GM12873 (cell line): ENCODE measurements around the gene CFAP161.

ENCODE experiments used
- CTCF ChIP-seq: IDR thresholded peaks from 2 replicates; pipeline ENCODE4 v1.5.1; 2012; ENCODE audit warnings: low read depth, mild to moderate bottlenecking, moderate library complexity, low read length, control low read depth; ENCODE audit not compliant: insufficient read depth; ENCODE audit errors: missing control alignments

Gene CFAP161

GRCh38 chr15:81197688-81198281 is 63.7 kb downstream of the CFAP161 start:
- no peak for TF ChIP-seq CTCF
